ENCODE results near the gene EVC2.
"Not testable (repeated sequence)": the region's sequence is repeated elsewhere in the genome, so short reads cannot be mapped to it uniquely, and the experiment has no call there.

Gene EVC2

GRCh38 chr4:5609306-5610007, 98.9 kb downstream of the EVC2 start:
- no peak for DNase-seq (ENCODE audit: low read depth)
- TF ChIP-seq, protein P1, sequence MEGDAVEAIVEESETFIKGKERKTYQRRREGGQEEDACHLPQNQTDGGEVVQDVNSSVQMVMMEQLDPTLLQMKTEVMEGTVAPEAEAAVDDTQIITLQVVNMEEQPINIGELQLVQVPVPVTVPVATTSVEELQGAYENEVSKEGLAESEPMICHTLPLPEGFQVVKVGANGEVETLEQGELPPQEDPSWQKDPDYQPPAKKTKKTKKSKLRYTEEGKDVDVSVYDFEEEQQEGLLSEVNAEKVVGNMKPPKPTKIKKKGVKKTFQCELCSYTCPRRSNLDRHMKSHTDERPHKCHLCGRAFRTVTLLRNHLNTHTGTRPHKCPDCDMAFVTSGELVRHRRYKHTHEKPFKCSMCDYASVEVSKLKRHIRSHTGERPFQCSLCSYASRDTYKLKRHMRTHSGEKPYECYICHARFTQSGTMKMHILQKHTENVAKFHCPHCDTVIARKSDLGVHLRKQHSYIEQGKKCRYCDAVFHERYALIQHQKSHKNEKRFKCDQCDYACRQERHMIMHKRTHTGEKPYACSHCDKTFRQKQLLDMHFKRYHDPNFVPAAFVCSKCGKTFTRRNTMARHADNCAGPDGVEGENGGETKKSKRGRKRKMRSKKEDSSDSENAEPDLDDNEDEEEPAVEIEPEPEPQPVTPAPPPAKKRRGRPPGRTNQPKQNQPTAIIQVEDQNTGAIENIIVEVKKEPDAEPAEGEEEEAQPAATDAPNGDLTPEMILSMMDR (IDR thresholded peaks at IDR 0.05; ENCODE audit: low read depth, low read length, missing control alignments), result no peak
- no peak overlapping the region for H3K4me3 ChIP-seq (ENCODE audit: low read depth, low read length)

DNA sequence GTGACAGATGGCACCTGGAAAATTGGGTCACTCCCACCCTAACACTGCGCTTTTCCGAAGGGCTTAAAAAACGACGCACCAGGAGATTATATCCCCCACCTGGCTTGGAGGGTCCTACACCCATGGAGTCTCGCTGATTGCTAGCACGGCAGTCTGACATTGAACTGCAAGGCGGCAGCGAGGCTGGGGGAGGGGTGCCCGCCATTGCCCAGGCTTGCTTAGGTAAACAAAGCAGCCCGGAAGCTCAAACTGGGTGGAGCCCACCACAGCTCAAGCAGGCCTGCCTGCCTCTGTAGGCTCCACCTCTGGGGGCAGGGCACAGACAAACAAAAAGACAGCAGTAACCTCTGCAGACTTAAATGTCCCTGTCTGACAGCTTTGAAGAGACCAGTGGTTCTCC, 114.5 kb downstream of the EVC2 start:
- H3K4me3 ChIP-seq (ENCODE audit: low read depth, low read length); DNase-seq (ENCODE audit: low read depth): not testable (repeated sequence)

DNA sequence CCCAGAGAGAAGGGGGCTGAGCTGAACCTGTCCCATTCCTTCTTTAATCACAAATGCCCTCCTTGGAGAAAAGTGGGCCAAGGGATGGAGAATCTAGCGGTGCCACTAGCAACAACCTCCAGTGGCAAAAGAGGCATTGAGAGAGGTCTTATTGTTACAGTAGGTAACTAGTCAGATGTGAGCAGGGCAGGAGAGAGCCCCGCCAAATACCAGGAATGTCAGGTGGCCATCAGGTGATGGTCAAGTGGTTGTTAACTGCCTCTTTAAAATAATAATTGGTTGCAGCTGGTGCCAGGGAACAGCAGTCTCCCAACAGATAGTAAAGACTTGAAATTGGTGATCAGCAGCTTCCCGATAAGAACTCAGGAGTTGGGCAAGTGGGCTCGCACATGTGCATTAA, 116.1 kb downstream of the EVC2 start:
- DNase-seq (ENCODE audit: low read depth), result no peak
- H3K4me3 ChIP-seq (ENCODE audit: low read depth, low read length), result no peak overlapping the region
- TF ChIP-seq, protein P1 (IDR thresholded peaks at IDR 0.05; ENCODE audit: low read depth, low read length, missing control alignments), result no peak

DNA sequence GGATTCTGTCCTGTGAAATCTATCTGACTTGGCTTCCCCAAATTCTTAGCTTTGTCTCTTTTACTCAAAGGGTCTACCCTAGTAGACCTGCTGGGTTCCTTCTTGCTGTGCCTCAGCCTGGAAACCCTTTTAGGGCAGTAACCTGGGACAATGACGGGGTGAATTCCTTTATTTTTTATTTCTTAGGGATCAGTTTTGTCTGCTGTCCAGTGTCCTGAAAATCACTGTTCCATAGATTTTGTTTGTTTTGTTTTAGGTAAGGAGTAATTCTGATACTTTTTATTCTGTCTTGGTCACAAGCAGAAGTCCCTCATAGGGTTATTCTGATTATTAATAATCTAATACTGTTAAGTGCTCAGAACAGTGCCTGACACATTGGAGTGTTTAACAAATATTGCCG, 118.9 kb downstream of the EVC2 start:
- DNase-seq (ENCODE audit: low read depth), result no peak
- TF ChIP-seq, protein P1 (IDR thresholded peaks at IDR 0.05; ENCODE audit: low read depth, low read length, missing control alignments), result no peak
- H3K4me3 ChIP-seq (ENCODE audit: low read depth, low read length), result no peak overlapping the region

DNA sequence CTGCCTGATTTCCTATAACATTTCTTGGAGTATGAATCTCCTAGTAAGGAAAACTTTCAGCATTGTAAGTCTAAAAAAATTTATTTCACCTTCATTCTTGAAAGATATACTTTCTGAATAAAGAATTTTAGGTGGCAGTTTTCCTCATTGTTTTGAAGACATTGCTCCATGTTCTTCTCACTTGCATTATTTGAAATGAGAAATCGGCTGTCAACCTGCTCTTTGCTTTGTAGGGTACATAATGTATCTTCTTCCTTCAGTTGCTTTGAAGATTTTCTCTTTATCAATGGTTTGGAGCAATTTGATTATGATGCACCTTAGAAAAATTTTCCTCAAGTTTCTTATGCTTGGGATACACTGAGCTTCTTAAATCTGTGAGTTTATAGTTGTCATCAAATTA, 120.3 kb downstream of the EVC2 start:
- H3K4me3 ChIP-seq (ENCODE audit: low read depth, low read length), result no peak overlapping the region
- TF ChIP-seq, protein P1 (IDR thresholded peaks at IDR 0.05; ENCODE audit: low read depth, low read length, missing control alignments), result no peak
- DNase-seq (ENCODE audit: low read depth), result no peak

GRCh38 chr4:5575941-5576340, 132.4 kb downstream of the EVC2 start:
- no peak for DNase-seq (ENCODE audit: low read depth)
- H3K4me3 ChIP-seq (ENCODE audit: low read depth, low read length), result no peak overlapping the region
- TF ChIP-seq, protein P1 (IDR thresholded peaks at IDR 0.05; ENCODE audit: low read depth, low read length, missing control alignments), result no peak

- DNase-seq (ENCODE audit: low read depth), result no peak
- H3K4me3 ChIP-seq (ENCODE audit: low read depth, low read length), result no peak overlapping the region
- TF ChIP-seq, protein P1 (IDR thresholded peaks at IDR 0.05; ENCODE audit: low read depth, low read length, missing control alignments), result no peak
These were observed 134.0 kb downstream of the EVC2 start for GRCh38 chr4:5574386-5574785.
